ENCODE results near the gene USP53.
"Not testable (repeated sequence)": the region's sequence is repeated elsewhere in the genome, so short reads cannot be mapped to it uniquely, and the experiment has no call there.

USP53 gene

DNA sequence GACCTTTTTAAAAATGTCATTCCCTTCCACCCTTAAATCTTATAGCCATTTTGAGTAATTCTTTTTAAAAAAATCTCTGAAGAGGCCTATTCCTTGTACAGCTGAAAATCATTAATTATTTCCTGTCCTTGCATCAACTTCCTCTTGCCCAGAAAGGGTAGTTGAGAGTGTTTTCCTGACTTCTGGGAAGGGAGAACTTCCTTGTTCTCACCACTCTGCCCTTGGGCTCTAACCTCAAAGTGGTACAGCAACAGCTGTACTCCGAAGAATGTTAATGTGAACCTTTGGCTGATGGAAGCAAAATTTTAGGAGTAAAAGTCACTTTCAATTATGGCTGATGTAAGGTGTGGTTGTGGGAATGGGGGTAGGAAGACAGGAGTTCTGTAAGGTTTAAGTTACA, 124.5 kb downstream of the USP53 start:
- TF ChIP-seq, protein P1, sequence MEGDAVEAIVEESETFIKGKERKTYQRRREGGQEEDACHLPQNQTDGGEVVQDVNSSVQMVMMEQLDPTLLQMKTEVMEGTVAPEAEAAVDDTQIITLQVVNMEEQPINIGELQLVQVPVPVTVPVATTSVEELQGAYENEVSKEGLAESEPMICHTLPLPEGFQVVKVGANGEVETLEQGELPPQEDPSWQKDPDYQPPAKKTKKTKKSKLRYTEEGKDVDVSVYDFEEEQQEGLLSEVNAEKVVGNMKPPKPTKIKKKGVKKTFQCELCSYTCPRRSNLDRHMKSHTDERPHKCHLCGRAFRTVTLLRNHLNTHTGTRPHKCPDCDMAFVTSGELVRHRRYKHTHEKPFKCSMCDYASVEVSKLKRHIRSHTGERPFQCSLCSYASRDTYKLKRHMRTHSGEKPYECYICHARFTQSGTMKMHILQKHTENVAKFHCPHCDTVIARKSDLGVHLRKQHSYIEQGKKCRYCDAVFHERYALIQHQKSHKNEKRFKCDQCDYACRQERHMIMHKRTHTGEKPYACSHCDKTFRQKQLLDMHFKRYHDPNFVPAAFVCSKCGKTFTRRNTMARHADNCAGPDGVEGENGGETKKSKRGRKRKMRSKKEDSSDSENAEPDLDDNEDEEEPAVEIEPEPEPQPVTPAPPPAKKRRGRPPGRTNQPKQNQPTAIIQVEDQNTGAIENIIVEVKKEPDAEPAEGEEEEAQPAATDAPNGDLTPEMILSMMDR (IDR thresholded peaks at IDR 0.05; ENCODE audit: low read depth, low read length) = no peak
- H3K9me3 ChIP-seq (ENCODE audit: severe bottlenecking) = no peaks in the 10 kb centered on the region
- DNase-seq = no peak
- no peaks in the 10 kb centered on the region for H3K36me3 ChIP-seq
- H3K27me3 ChIP-seq (ENCODE audit: insufficient read depth, low read depth, severe bottlenecking) = no peaks in the 10 kb centered on the region
- no peak overlapping the region for H3K27ac ChIP-seq
- no peak overlapping the region for H3K4me3 ChIP-seq (ENCODE audit: low read depth, low read length)

DNA sequence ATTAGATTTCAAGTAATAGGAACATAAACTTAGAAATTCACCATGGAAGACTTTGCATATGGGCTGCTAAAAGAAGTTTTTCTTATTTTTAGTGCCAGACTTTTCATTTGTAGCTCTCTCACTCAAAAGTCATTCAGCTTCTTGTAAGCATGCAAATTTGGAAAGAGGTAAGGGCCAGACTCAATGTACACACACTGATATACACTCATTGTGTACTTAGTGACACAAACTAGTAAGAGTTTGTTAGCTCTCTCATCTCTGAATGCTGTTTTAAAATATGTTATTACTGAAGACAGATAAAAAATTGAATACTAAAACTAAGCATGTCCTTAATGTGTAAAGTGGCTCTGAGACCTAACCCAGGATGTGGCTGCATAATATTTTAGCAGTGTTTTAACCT, 127.4 kb downstream of the USP53 start:
- not testable (repeated sequence) for H3K36me3 ChIP-seq; H3K27ac ChIP-seq; H3K4me3 ChIP-seq (ENCODE audit: low read depth, low read length); DNase-seq; H3K9me3 ChIP-seq (ENCODE audit: severe bottlenecking); H3K27me3 ChIP-seq (ENCODE audit: insufficient read depth, low read depth, severe bottlenecking)

DNA sequence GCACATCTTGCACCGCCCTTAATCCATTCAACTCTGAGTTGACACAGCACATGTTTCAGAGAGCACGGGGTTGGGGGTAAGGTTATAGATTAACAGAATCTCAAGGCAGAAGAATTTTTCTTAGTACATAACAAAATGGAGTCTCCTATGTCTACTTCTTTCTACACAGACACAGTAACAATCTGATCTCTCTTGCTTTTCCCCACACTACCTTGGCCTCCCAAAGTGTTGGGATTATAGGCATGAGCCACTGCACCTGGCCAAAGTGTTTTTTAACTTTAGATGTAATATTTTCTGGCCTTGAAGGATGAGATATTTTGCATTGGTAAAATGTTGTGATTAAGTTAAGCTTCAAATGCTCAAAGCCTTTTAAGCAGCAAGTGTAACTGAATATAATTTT, 130.8 kb downstream of the USP53 start:
- not testable (repeated sequence) for H3K4me3 ChIP-seq (ENCODE audit: low read depth, low read length); H3K36me3 ChIP-seq

More for the DNA sequence above, 130.8 kb downstream of the USP53 start:
- DNase-seq; H3K27ac ChIP-seq; H3K9me3 ChIP-seq (ENCODE audit: severe bottlenecking); H3K27me3 ChIP-seq (ENCODE audit: insufficient read depth, low read depth, severe bottlenecking): not testable (repeated sequence)

All from WERI-Rb-1 (cell line).